HG03066 (cell line): ENCODE results near the gene MIR17HG.
A peak's percentile ranks its signal among the peaks of the same experiment; 100 is the strongest.

Experiments
- ATAC-seq: cut with Tn5 transposase; IDR thresholded peaks from one replicate; pipeline ENCODE4 v1.9.1; 2021; ENCODE audit warnings: low read depth; ENCODE audit not compliant: unreplicated experiment

MIR17HG gene

DNA sequence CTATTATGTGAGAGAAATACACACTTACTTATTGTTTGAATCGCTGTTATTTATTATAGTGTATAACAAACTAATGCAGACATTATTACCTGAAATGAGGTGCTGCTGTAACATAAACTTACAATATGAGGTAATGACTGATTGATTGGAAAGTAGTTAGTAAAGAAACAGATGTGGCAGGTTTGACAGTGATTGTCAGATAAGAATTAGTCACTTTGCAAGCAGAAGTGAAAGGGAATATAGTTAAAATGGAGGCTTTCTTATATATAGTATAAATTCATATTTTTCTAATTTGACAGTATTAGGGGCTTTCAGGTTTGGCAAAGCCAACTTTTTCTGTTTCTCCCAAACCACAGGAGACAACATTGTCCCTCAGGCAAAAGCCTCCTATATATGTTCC lies 20.6 kb downstream of the MIR17HG start:
- ATAC-seq = no peak

DNA sequence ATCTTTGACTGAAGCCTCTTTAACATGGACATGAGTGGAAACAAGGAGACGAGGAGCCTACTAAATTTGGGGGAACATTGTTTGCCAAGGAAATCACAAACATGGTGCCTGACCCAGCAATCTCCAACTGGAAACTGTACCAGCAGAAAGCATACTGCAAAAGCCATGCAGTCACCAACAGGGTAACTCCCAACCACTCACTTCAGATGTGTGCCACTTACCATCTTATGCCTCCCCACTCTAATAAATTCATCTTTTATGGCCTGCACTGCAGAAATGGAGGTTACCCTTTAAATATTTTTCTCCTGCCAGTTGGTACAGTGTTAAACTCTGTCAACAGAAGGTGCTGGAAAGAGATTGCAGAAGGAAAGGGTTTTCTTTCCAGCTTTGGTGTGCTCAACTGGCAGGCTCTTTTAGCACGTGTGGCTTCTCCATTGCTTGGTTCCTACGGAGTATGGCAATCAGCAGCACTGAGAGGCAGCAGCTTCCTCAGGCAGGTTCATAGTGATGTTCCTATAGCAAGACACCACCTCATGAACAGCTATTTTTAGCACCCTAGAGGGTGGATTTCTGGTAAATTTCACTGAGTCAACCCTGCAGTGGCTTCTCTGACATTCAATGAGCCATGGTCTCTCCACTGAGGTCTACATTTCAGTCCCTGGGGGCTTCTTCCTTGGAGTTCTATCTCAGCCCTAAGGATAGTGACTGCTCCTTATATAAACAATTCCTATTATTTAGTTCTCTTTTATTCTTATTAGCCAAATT lies 21.4 kb downstream of the MIR17HG start:
- ATAC-seq = no peak

DNA sequence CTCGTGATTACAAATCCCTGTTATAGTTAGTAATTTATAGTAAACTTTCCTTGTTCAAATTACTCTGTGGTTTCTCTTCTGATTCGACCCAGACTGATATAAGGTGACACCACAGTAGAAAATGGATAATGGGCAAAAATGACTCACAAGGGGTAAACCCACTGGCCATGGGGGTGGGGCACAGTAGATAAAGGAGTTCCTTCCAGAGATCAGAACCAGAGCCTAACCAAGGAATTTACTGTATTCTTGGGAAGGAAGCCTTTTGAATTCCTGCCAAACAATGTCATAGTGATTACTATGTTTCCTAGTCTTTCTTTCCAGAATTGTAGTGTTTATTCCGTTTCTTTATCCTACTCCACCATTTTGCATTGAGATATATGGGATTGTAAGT lies 21.9 kb downstream of the MIR17HG start:
- ATAC-seq = no peak

DNA sequence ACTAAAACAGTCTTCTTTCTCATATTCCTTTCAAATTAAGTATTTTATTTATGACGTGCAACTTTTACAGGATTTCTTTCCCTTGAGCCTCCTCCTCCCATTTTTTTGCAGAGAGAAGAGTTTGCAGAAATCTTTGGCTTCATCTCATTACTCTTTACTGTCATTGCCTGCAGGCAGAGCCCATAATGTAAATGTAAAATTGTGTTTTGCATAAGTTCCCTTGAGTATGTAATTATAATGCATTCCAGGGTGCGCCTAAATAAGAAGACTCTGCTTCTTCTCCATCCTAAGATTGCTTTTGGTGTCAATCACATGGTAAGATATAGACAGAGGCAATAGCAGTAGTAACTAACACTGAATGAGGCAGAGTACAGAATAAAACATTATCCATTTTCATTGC lies 23.0 kb downstream of the MIR17HG start:
- ATAC-seq = no peak

DNA sequence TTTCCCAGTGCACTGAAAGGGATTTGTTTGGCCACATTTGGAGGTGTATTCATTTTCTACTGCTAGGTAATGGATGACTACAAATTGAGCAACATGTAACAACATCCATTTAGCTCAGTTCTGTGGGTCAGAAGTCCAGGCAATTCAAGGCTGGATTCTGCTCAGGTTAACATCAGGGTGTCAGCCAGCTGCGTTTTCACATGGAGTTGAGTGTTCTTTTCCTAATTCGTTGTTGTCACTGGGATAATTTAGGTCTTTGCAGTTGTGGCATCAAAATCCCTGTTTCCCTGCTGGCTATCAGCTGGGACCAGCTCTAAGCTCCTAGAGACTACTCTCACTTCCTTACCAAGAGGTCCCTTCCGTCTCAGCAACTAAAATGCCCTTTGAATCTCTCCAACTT lies 25.4 kb downstream of the MIR17HG start:
- no peak for ATAC-seq

DNA sequence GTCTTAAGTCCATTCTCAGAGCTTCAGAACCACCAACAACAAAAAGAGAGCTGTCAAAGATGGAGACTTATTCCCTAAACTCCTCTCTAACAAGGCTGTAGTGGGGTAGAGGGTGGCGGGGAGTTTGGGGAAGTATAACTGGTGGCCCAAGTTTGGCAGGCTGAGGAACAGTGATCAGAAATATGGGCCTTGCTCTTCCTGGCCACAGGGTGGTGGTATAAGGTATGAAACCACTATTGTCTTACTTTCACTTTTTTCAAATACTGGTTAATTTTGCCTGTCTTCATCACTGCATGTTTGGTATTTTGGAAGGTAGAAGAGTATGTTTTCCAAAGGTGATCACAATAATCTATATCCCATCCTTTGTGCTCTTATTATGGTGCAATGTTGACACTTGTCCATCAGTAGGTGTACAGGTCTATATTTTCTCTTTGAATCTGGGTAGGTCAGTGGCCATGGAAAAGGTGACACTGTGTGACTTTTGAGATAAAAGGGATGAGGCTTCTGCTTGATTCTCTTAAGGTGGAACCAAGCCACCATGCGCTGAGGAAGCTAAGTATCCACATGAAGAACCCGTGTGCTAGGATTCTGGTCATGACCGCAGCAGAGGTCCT lies 27.7 kb downstream of the MIR17HG start:
- ATAC-seq = peak; percentile 96

DNA sequence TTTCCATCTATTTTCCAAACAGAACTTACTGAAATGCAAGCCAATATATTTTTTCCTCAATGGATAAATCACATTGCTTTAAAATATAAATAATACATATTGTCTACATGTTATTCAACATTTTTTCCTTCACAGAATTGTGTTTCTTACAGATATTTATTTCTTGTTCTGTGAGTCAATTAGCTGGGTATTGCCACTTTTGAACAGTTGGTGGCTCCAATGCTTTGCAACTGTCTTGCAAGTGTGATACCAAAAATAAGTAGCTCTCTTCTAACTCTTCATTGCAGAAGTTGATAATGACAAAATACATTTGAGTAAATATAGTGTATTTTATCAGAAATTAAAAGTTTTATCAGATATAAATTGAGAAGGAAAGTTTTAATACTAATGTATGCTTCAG lies 33.9 kb downstream of the MIR17HG start:
- ATAC-seq = no peak

DNA sequence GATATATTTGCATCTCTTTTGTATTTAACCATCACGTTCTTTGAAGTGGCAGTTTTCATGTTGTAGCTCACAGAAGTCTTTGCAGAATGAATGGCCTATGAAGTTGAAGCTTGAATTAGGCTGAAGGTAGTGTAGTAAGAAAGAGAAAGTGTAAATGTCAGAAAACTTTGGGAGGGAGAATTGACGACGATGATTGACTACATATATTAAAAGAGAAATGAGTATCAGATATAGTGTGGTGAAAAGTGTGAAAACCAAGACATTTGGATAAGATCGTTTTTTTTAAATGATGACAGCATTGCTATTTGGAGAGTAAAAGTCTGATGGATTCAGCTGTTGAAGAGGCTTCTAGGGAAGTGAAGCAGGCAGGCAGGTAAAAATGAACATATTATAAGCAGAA lies 36.3 kb downstream of the MIR17HG start:
- ATAC-seq = no peak

DNA sequence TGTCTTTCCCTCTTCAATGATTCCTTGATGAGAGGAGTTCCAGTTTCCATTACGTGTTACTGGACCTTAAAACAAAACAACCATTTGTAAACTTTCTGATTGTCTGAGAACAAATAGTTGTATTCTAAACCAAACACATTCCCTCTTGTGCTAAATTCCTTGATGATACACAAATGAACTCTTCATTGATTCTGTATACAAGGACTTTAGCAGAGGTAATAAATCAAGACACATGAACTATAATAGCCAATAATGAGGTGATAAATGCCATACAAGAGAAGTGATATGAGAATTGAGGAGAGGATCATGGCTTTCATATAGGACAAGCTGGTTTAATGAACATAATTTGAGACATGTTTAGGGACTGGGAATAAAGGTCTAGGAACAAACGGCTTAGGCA lies 37.4 kb downstream of the MIR17HG start:
- no peak for ATAC-seq

DNA sequence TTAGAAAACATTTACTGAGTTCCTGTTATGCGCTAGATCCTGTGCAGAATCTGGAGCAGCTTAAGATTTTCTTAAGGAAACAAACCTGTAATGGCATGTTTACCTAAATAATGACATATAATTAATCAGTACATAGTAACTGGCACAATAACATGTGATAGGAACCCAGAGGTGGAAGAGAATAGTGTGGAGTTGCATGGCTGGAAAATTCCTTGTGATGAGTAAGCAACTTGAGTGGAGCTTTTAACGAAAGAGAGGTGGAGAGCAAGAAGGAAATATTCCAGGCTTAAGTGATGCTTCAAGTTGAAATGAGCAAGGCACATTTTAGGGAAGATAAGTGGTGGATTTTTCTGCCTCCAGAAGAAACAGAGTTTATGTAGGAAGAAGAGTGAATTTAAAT lies 41.7 kb downstream of the MIR17HG start:
- no peak for ATAC-seq

DNA sequence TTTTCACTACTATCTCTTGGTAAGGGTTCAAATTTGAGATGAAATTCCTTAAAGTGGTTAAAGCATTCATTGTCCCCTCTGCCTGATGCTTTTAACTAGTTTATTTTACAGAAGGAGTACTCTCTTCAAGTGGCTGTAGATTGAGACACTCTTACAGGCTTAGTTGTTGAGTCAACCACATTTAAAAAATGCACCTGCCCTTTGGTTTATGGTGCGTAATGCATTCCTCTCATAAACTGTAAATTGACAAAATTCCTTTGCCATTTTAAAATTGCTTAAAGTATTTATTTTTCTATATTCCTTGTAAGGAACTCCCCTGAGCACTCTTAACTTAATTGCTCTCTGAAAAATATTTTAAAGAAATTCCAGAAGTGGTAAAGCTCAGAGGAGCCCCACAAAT lies 50.1 kb downstream of the MIR17HG start:
- no peak for ATAC-seq

DNA sequence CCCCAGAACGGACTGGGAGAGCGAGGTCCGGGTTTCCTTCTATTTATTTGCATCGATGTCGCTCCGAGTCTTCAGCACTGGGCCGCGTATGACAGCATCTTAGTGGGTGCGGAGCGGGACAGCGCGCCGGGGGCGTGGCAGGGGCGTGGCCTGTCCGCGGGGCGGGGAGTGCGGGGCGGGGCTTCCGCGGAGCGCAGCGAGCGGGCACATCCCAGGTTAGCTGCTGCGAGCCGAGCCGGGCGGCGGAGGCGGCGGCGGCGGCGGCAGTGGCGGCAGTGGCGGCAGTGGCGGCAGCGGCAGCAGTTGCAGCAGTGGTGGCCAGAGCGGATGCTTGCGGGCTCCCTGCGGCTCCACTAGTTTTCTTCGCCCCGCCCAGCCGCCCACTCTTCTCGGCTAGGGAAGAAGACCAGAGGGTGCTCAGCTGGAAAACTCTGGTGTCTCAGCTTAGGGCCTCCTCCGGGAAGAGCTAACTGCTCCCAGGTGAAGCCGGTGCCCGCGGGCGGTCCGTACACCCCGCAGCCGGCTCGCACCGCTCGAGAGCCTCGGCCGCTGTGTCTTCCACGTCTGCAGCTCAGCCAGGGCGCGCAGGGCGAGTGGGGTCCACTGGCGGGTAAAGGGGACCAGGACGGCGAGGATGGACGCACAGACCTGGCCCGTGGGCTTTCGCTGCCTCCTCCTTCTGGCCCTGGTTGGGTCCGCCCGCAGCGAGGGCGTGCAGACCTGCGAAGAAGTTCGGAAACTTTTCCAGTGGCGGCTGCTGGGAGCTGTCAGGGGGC lies 51.1 kb downstream of the MIR17HG start, which contains the start of gene GPC5:
Gene GPC5 (plus strand): TSS at position 209 of the 776 bp plus-strand sequence.
- ATAC-seq = peak; percentile 91

DNA sequence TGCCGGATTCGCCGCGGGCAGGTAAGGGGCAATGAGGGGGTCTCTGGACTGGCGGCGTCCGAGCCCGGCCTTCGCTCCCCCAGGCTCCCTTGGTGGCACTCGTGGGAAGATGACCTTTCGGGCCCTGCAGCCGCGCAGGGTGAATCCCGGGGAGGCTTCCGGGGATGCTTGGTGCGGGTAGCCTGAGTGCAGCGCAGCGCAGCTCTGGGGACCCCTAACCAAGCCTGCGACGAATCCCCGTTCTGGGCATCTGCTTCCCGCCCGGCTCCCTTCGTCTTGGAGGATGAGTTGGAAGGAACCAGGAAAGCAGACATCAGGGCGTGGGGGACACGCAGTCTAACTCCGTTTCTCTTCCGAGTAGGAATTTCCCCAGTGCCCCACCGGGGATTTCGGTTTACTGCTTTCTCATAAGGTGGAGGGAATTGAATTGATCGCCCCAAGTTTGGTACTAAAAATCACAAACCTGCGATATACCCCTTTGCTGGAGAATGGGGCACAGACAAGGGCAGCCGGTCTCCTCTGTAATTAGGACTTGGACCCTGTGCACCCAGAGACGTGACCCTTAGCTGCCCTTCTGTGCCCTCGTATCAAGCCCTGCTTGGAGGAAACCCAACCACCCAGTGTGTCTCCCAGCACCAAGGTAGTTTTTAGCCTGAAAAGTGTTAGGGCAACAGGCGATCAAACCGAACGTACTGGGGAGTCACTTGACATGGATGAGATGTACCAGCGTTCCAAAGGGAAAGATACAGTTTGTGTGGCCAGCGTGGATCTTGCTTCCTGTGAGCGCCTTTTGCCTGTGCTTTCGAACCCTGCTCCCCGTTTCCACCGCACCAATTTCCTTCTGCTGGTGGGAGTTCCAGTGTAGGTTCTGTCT lies 51.9 kb downstream of the MIR17HG start:
- peak; percentile 26 for ATAC-seq

DNA sequence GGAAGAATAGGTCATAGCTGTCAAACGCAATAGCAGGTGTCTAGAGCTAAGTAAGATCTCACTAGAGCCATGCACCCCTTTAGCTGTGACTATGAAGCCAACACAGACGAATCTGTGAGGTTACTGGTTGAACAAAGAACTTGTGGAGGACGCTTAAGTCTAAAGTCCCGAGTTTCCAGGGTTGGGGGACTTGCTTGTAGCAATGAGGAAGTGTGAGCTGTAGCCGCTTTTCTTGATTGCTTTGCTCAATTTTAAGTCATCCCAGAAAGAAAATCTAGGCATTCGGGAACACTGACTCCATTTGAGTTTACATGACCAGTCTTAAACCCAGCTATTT lies 52.5 kb downstream of the MIR17HG start:
- ATAC-seq = no peak

DNA sequence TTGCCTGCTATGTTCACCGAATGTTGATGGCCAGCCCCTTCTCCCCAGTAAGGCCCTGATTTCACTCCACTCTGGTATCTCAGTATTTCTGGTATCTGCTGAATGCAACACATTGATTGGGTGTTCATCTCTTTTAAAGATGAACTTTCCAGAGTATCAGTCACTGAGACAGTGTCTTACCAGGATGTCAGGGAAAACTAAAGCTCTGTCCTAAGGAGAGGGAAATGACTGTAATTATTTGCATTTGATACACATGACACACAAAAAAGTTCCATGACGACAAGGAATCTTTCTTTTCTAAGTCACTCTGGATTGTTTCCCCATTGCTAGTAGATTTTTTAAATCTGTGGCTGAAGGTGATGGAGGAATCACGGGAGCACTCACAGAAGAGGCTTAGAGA lies 53.2 kb downstream of the MIR17HG start:
- ATAC-seq = no peak

DNA sequence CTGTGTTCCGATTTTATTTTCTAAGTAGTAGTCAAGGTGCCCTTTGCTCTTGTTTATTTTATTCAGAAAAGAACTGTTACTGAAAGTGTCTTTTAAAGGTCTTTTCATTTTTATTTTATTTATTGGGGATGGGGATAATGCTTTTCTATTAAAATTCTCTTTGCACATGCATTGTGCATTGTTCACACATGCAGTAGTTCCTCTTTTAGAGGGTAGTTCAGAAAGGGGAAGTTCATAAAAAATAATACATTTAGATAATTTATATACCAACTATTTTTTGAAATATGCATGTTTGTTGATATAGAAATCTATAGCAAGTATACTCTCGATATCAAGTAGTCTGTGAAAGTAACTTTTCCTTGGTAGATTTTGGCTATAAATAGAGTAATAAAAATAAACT lies 54.4 kb downstream of the MIR17HG start:
- ATAC-seq = no peak
